Activated CD4-positive, alpha-beta memory T cell treated with anti-CD3 and anti-CD28 coated beads for 36 hours (primary cell): ENCODE measurements around the gene VDR. TPM values are rescaled to one million over a fixed set of nuclear protein-coding genes. Genes with fewer than 3 reads are reported as not detected.
"Not testable (repeated sequence)": the region's sequence is repeated elsewhere in the genome, so short reads cannot be mapped to it uniquely, and the experiment has no call there.

Experiments
- CTCF ChIA-PET: fragments of 350-600 bp; sonication (Branson Sonifier 250); formaldehyde crosslinking; loops from one replicate; lab custom pipeline; 2021; ENCODE audit warnings: antibody characterized with exemption, inconsistent platforms; lab: Charles Lee
- POLR2A ChIA-PET: fragments of 350-600 bp; sonication (Branson Sonifier 250); formaldehyde crosslinking; loops from one replicate; lab custom pipeline; 2021; ENCODE audit warnings: antibody characterized with exemption; lab: Charles Lee
- DNase-seq: peaks from one replicate; pipeline ENCODE4 v3.0.0-alpha.2; 2020
- H3K27ac Mint-ChIP-seq: one replicate; pipeline ENCODE4 v1.8.0; 2021; ENCODE audit warnings: mixed read lengths
- H3K27me3 Mint-ChIP-seq: one replicate; pipeline ENCODE4 v1.8.0; 2021; ENCODE audit warnings: mixed read lengths
- H3K36me3 Mint-ChIP-seq: one replicate; pipeline ENCODE4 v1.8.0; 2021; ENCODE audit warnings: mixed read lengths
- H3K4me1 Mint-ChIP-seq: one replicate; pipeline ENCODE4 v1.8.0; 2021; ENCODE audit warnings: low read depth, mixed read lengths
- H3K4me3 Mint-ChIP-seq: one replicate; pipeline ENCODE4 v1.8.0; 2021; ENCODE audit warnings: mild to moderate bottlenecking, mixed read lengths
- H3K9me3 Mint-ChIP-seq: one replicate; pipeline ENCODE4 v1.8.0; 2021; ENCODE audit warnings: mixed read lengths
- intact Hi-C: fragments of 100-400 bp; cut with micrococcal nuclease; formaldehyde crosslinking; loops from one replicate; pipeline ENCODE4 v1.15.1; 2023
- total RNA-seq, 2 experiments: library from RNA; stranded (reverse); gene quantifications; one replicate each; pipeline ENCODE4 v1.2.3, GENCODE V29; 2021

The VDR gene
- total RNA-seq, 2 experiments from 2014 or later, result 156 TPM

GRCh38 chr12:47845081-47845480 is 59.7 kb downstream of the VDR start:
- Mint-ChIP-seq H3K27ac (peak overlapping the region; percentile 21), H3K4me3 (no peak overlapping the region), H3K27me3 (no peaks in the 10 kb centered on the region), H3K4me1 (peaks cover 7% of the 10 kb centered on the region), H3K36me3 (peaks cover 62% of the 10 kb centered on the region), H3K9me3 (no peaks in the 10 kb centered on the region)
- intact Hi-C loops, result loop anchor here (5.0 kb wide), 1 partner anchor 42 kb away; no protein-coding TSS in a partner anchor
- no peak for DNase-seq
- POLR2A ChIA-PET, result interaction anchor here (0.6 to 0.7 kb wide), 2 partner anchors 13 to 773 kb away, joined by 3 to 7 read pairs; no protein-coding TSS in a partner anchor
- CTCF ChIA-PET, result interaction anchor here (4.8 kb wide), 1 partner anchor 102 kb away, joined by 19 read pairs; no protein-coding TSS in a partner anchor

GRCh38 chr12:47844264-47845019 is 60.4 kb downstream of the VDR start:
- no peak for DNase-seq
- POLR2A ChIA-PET, result interaction anchor here (0.6 kb wide), 1 partner anchor 773 kb away, joined by 7 read pairs; no protein-coding TSS in a partner anchor

GRCh38 chr12:47843226-47843980 is 61.4 kb downstream of the VDR start:
- Mint-ChIP-seq H3K4me3 (no peak overlapping the region), H3K4me1 (peaks cover 7% of the 10 kb centered on the region), H3K9me3 (no peaks in the 10 kb centered on the region), H3K27me3 (no peaks in the 10 kb centered on the region), H3K27ac (peak overlapping the region; percentile 40), H3K36me3 (peaks cover 50% of the 10 kb centered on the region)
- intact Hi-C loops, result no loop called here
- DNase-seq, result no peak
- ChIA-PET CTCF (interaction anchor here (0.7 to 17.3 kb wide), 6 partner anchors 34 to 128 kb away, joined by 3 to 795 read pairs (median 65); partner anchors contain the start of genes HDAC7 and SLC48A1), POLR2A (interaction anchor here (6.5 kb wide), 1 partner anchor 32 kb away, joined by 70 read pairs; no protein-coding TSS in a partner anchor)

More at GRCh38 chr12:47844264-47845019, 60.4 kb downstream of the VDR start:
- peaks cover 7% of the 10 kb centered on the region for H3K4me1 Mint-ChIP-seq
- intact Hi-C loops, result loop anchor here (5.0 kb wide), 1 partner anchor 43 kb away; no protein-coding TSS in a partner anchor
- peaks cover 59% of the 10 kb centered on the region for H3K36me3 Mint-ChIP-seq
- no peak overlapping the region for H3K4me3 Mint-ChIP-seq
- CTCF ChIA-PET, result interaction anchor here (0.7 to 4.8 kb wide), 3 partner anchors 37 to 102 kb away, joined by 3 to 19 read pairs (median 3); no protein-coding TSS in a partner anchor
- H3K27ac Mint-ChIP-seq, result no peak overlapping the region
- H3K27me3 Mint-ChIP-seq, result no peaks in the 10 kb centered on the region
- H3K9me3 Mint-ChIP-seq, result no peaks in the 10 kb centered on the region

GRCh38 chr12:47842543-47842942 is 62.3 kb downstream of the VDR start:
- DNase-seq, H3K4me3 Mint-ChIP-seq, H3K27me3 Mint-ChIP-seq, H3K27ac Mint-ChIP-seq, intact Hi-C loops, H3K9me3 Mint-ChIP-seq: not testable (repeated sequence)
- Mint-ChIP-seq H3K36me3 (peaks cover 46% of the 10 kb centered on the region), H3K4me1 (peaks cover 14% of the 10 kb centered on the region)
- CTCF ChIA-PET, result interaction anchor here (0.7 to 17.3 kb wide), 8 partner anchors 9 to 127 kb away, joined by 3 to 795 read pairs (median 9); partner anchors contain the start of genes HDAC7, SLC48A1 and TMEM106C
- POLR2A ChIA-PET, result interaction anchor here (1.7 to 6.5 kb wide), 2 partner anchors 14 to 31 kb away, joined by 3 to 70 read pairs; no protein-coding TSS in a partner anchor

- peaks cover 19% of the 10 kb centered on the region for H3K4me1 Mint-ChIP-seq
- H3K4me3 Mint-ChIP-seq, result peak overlapping the region; percentile 23
- intact Hi-C loops, result no loop called here
These were observed 62.9 kb downstream of the VDR start for GRCh38 chr12:47841910-47842309.

GRCh38 chr12:47841501-47841900 is 63.3 kb downstream of the VDR start:
- intact Hi-C loops, result no loop called here
- CTCF ChIA-PET, result interaction anchor here (0.9 to 17.3 kb wide), 10 partner anchors 9 to 122 kb away, joined by 3 to 795 read pairs (median 18); partner anchors contain the start of genes HDAC7, SLC48A1, TMEM106C and VDR
- no peaks in the 10 kb centered on the region for H3K27me3 Mint-ChIP-seq
- peak overlapping the region; percentile 58 for H3K27ac Mint-ChIP-seq
- POLR2A ChIA-PET, result interaction anchor here (1.3 to 6.5 kb wide), 6 partner anchors 10 to 84 kb away, joined by 3 to 70 read pairs (median 6); partner anchors contain the start of gene VDR
- H3K4me1 Mint-ChIP-seq, result peaks cover 23% of the 10 kb centered on the region
- H3K9me3 Mint-ChIP-seq, result no peaks in the 10 kb centered on the region
- peaks cover 36% of the 10 kb centered on the region for H3K36me3 Mint-ChIP-seq
- H3K4me3 Mint-ChIP-seq, result no peak overlapping the region
- DNase-seq, result no peak

More at GRCh38 chr12:47841910-47842309, 62.9 kb downstream of the VDR start:
- Mint-ChIP-seq H3K36me3 (peaks cover 40% of the 10 kb centered on the region), H3K9me3 (no peaks in the 10 kb centered on the region), H3K27ac (peak overlapping the region; percentile 58), H3K27me3 (no peaks in the 10 kb centered on the region)
- ChIA-PET POLR2A (interaction anchor here (1.3 to 6.5 kb wide), 6 partner anchors 10 to 84 kb away, joined by 3 to 70 read pairs (median 6); partner anchors contain the start of gene VDR), CTCF (interaction anchor here (0.7 to 17.3 kb wide), 8 partner anchors 9 to 126 kb away, joined by 3 to 795 read pairs (median 9); partner anchors contain the start of genes HDAC7, SLC48A1 and TMEM106C)
- no peak for DNase-seq

- Mint-ChIP-seq H3K36me3 (peaks cover 28% of the 10 kb centered on the region), H3K27me3 (no peaks in the 10 kb centered on the region), H3K4me3 (no peak overlapping the region), H3K9me3 (no peaks in the 10 kb centered on the region), H3K4me1 (peaks cover 32% of the 10 kb centered on the region), H3K27ac (peak overlapping the region; percentile 7)
- DNase-seq, result no peak
- CTCF ChIA-PET, result interaction anchor here (0.7 to 17.3 kb wide), 15 partner anchors 10 to 208 kb away, joined by 3 to 795 read pairs (median 11); partner anchors contain the start of genes HDAC7, SLC48A1, TMEM106C and VDR
- intact Hi-C loops, result no loop called here
- POLR2A ChIA-PET, result interaction anchor here (1.2 to 6.5 kb wide), 6 partner anchors 9 to 83 kb away, joined by 4 to 70 read pairs (median 6); partner anchors contain the start of gene VDR
These were observed 64.2 kb downstream of the VDR start for GRCh38 chr12:47840571-47840970.

GRCh38 chr12:47839214-47839876 is 65.4 kb downstream of the VDR start:
- intact Hi-C loops, result loop anchor here (5.0 kb wide), 1 partner anchor 82 kb away; the partner anchor contains the start of gene RAPGEF3
- DNase-seq, result no peak
- H3K36me3 Mint-ChIP-seq, result peaks cover 16% of the 10 kb centered on the region
- CTCF ChIA-PET, result interaction anchor here (0.7 to 17.3 kb wide), 37 partner anchors 8 to 358 kb away, joined by 3 to 795 read pairs (median 9); partner anchors contain the start of genes ENDOU, HDAC7, RAPGEF3 and SLC48A1
- POLR2A ChIA-PET, result interaction anchor here (1.1 to 6.5 kb wide), 9 partner anchors 12 to 96 kb away, joined by 3 to 70 read pairs (median 7); no protein-coding TSS in a partner anchor
- peaks cover 40% of the 10 kb centered on the region for H3K4me1 Mint-ChIP-seq
- H3K27ac Mint-ChIP-seq, result no peak overlapping the region
- H3K9me3 Mint-ChIP-seq, result no peaks in the 10 kb centered on the region
- H3K4me3 Mint-ChIP-seq, result no peak overlapping the region
- H3K27me3 Mint-ChIP-seq, result no peaks in the 10 kb centered on the region

- H3K27ac Mint-ChIP-seq, result peak overlapping the region; percentile 21
- peaks cover 49% of the 10 kb centered on the region for H3K4me1 Mint-ChIP-seq
- intact Hi-C loops, result loop anchor here (1.0 to 5.0 kb wide), 2 partner anchors 81 to 187 kb away; partner anchors contain the start of gene RAPGEF3
- no peaks in the 10 kb centered on the region for H3K9me3 Mint-ChIP-seq
- peak; percentile 55 for DNase-seq
- H3K4me3 Mint-ChIP-seq, result no peak overlapping the region
- POLR2A ChIA-PET, result interaction anchor here (1.1 to 6.5 kb wide), 12 partner anchors 11 to 96 kb away, joined by 3 to 70 read pairs (median 7); partner anchors contain the start of gene HDAC7
- peaks cover 13% of the 10 kb centered on the region for H3K36me3 Mint-ChIP-seq
- CTCF ChIA-PET, result interaction anchor here (0.6 to 17.3 kb wide), 42 partner anchors 9 to 510 kb away, joined by 3 to 795 read pairs (median 8); partner anchors contain the start of genes ENDOU, HDAC7, RAPGEF3 and SLC48A1
- H3K27me3 Mint-ChIP-seq, result no peaks in the 10 kb centered on the region
These were observed 66.4 kb downstream of the VDR start for GRCh38 chr12:47838286-47838931.
